ENCODE results near the gene B4GALT6. TPM values are rescaled to one million over a fixed set of nuclear protein-coding genes. Genes with fewer than 3 reads are reported as not detected.

Gene B4GALT6
- total and polyA plus RNA-seq, 5 experiments from 2014 or later = 0.17 to 0.47 (median 0.20) TPM; not detected in 2

DNA sequence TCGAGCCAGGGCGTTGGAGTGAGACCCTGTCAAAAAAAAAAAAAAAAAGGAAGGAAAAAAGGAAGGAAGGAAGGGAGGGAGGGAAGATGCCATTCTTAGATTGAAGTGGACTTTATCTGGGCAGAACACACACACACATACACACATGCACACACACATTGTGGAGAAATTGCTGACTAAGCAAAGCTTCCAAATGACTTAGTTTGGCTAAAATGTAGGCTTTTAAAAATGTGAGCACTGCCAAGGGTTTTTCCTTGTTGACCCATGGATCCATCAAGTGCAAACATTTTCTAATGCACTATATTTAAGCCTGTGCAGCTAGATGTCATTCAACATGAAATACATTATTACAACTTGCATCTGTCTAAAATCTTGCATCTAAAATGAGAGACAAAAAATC lies 93.3 kb downstream of the B4GALT6 start:
- no peak for ATAC-seq
- H3K9me3 Mint-ChIP-seq = no peaks in the 10 kb centered on the region
- H3K4me1 Mint-ChIP-seq = no peaks in the 10 kb centered on the region
- H3K36me3 Mint-ChIP-seq = no peaks in the 10 kb centered on the region
- DNase-seq = no peak
- no peak overlapping the region for H3K27ac Mint-ChIP-seq
- H3K4me3 Mint-ChIP-seq = no peak overlapping the region
- POLR2A ChIA-PET = no interaction called here
- H3K27me3 Mint-ChIP-seq = peaks cover 0 to 18% (median 2%) of the 10 kb centered on the region in 5 donors

DNA sequence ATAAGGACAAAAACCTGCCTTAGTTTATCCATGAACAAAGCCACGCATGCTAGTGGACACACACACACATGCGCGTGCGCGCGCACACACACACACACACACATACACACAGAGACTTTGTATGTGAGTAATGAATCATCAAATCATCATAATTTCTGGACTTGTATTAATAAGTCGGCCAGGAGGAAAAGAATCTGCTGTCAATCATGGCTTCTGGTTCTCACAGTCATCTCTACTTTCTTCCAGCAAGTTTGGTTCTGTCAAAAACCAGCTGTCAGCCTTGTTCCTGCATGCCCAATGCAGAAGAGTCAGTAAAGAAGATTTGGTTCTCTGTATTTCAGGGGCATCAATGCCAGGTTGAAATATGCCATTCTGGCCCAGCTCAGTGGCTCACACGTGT lies 93.8 kb downstream of the B4GALT6 start:
- POLR2A ChIA-PET = no interaction called here
- Mint-ChIP-seq H3K36me3 (no peaks in the 10 kb centered on the region), H3K4me1 (no peaks in the 10 kb centered on the region), H3K27me3 (peaks cover 0 to 18% (median 2%) of the 10 kb centered on the region in 5 donors), H3K9me3 (no peaks in the 10 kb centered on the region), H3K27ac (no peak overlapping the region), H3K4me3 (no peak overlapping the region)
- DNase-seq (no peak), ATAC-seq (no peak)

DNA sequence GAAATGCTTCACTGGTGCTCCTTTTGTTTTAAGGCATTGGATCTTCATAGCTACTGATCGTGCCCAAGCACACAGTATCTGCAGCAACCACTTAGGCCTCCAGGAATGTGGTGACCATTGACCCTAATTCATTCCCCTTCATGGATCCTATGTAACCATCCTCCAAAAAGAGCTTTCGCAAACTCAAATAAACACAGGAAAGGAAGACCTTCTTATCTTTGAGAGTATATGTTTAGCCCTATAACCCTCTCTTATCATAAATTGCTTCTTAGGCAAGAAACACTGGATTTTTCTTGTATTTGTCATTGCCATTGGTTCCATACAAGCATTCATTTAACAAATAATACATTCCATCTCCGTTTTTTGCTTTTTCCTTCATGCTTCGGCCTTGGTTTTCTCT lies 96.9 kb downstream of the B4GALT6 start:
- DNase-seq (no peak), ATAC-seq (no peak)
- no peaks in the 10 kb centered on the region for H3K4me1 Mint-ChIP-seq
- POLR2A ChIA-PET = no interaction called here
- no peak overlapping the region for H3K27ac Mint-ChIP-seq
- no peaks in the 10 kb centered on the region for H3K9me3 Mint-ChIP-seq
- no peaks in the 10 kb centered on the region for H3K36me3 Mint-ChIP-seq
- no peak overlapping the region for H3K4me3 Mint-ChIP-seq
- H3K27me3 Mint-ChIP-seq = peaks cover under 1 to 19% (median 1%) of the 10 kb centered on the region in 5 donors

DNA sequence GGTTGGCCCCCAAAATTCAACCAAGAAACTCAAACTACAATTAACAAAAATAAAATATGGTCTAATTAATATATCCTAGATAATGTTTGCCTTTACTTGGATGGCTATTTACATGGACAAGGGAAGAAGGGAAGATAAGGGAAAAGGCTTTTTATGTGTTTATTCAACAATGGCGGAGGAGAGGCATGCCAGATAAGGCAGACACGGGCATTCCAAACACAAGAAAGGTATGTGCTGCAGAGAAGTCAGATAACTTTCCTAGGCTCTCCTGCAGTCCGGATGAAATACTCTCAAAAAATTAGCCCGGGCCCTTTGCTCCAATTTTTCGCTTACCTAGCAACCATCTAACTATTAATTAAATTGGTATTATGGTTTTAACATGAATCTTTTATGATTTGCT lies 97.8 kb downstream of the B4GALT6 start:
- Mint-ChIP-seq H3K9me3 (no peaks in the 10 kb centered on the region), H3K36me3 (no peaks in the 10 kb centered on the region), H3K27me3 (peaks cover 0 to 18% (median 1%) of the 10 kb centered on the region in 5 donors), H3K4me1 (no peaks in the 10 kb centered on the region), H3K27ac (no peak overlapping the region), H3K4me3 (no peak overlapping the region)
- no peak for DNase-seq
- no peak for ATAC-seq
- POLR2A ChIA-PET = no interaction called here

DNA sequence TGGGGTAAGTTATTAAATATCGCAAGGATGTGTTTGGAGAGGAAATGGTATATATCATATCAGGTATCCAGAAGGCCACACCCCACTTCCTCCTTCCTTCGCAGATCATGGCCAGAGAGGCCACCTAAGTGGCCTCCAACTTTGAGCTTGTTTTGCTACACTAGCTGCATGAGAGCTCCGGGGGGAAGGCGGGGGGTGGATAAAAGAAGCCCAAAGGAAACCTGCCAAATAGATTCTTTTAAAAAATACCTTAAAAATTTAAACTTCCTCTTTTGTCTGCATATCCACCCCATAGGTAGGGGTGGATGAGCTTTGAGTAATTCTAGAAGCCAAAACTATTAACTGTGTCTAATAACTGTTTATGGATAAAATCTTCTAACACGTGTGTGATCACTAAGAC lies 98.4 kb downstream of the B4GALT6 start:
- no peak for DNase-seq
- Mint-ChIP-seq H3K4me3 (no peak overlapping the region), H3K27ac (no peak overlapping the region), H3K9me3 (no peaks in the 10 kb centered on the region), H3K4me1 (no peaks in the 10 kb centered on the region), H3K36me3 (no peaks in the 10 kb centered on the region), H3K27me3 (peaks cover 0 to 15% (median 1%) of the 10 kb centered on the region in 5 donors)
- POLR2A ChIA-PET = no interaction called here
- ATAC-seq = no peak

DNA sequence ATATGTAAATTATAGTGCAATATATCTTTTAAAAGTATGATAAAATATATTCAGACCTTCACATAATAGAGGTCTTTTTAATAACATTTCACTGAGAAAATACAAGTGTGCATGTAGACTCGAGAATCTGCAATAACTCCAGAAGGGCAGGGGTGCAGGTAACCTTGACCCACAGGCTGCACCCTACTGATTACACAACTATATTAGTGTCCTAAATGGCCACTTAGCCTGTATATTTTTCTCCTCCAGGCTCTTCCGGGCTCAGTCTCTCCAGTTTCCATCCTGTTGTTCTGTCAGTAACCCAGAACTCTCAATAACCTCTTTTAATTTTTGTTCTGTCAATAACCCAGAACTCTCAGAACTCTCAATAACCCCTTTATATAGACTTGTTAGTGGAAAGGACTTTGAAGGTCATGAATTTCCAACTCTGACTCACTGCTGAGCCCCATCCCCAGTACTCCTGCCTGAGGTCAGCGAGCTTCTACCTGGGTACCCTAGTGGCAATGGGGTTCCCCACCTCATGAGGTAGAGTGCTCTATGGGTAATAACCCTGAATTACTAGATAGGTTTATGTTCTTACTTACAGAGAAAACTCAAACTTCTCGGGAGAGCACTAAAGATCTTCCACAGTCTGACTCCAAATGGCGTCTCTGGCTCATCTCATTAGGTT lies 101.1 kb downstream of the B4GALT6 start:
- POLR2A ChIA-PET = no interaction called here
- H3K9me3 Mint-ChIP-seq = no peaks in the 10 kb centered on the region
- H3K27me3 Mint-ChIP-seq = peaks cover 0 to 8% (median 0%) of the 10 kb centered on the region in 5 donors
- H3K4me1 Mint-ChIP-seq = no peaks in the 10 kb centered on the region
- H3K27ac Mint-ChIP-seq = no peak overlapping the region
- H3K36me3 Mint-ChIP-seq = no peaks in the 10 kb centered on the region
- ATAC-seq (no peak), DNase-seq (no peak)
- no peak overlapping the region for H3K4me3 Mint-ChIP-seq

DNA sequence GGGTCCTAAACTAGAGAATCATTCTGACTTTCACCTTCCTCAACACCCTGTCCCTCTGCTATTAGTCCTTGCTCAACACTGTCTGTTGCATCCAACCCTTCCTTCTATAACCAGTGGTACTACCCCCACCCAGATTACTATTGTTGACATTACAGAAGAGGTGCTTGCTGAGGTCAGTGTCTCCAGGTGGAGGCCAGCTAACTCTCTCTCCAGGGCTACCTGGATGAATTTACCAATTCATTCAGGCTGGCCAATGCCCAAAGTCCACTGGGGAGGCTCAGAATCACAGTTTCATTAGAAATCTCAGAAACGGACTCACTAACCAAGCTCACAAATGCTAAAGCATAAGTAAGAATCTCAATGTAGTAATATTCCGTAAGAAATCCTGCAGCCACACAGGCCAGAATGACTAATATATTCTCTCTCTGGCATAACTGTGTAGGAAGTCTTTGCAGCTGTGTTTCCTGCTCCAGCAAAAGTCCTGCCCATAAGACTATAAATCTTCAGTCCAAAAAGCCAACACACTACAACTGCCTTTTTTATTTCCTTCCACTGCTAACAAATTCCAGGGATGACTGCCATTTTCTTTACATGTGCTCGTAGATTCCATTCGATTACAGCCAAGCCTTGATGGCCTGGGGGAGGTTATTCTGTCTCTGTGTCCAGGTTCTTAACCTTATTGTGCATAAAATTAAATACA lies 102.7 kb downstream of the B4GALT6 start:
- POLR2A ChIA-PET = no interaction called here
- DNase-seq (no peak), ATAC-seq (no peak)
- Mint-ChIP-seq H3K4me1 (no peaks in the 10 kb centered on the region), H3K27me3 (peaks cover 0 to 8% (median 0%) of the 10 kb centered on the region in 5 donors), H3K36me3 (no peaks in the 10 kb centered on the region), H3K4me3 (no peak overlapping the region), H3K27ac (no peak overlapping the region), H3K9me3 (no peaks in the 10 kb centered on the region)

DNA sequence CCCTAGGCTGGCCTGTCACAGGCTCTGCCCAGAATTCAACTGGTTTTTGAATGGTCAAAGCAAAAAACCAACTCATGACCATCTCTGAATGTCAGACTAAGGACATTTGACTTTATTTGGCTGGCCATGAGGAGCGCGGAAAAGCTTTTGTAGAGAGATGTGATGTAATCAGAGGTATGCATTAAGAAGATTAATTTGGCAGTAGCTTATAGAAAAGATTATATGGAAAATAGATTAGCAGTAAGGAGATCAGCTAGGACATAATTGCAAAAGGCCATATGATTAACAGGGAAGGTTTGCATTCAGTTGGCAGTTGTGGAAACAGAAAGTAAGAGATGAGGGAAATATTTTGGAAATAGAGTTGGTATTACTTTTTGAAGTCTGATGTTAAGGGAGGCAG lies 105.0 kb downstream of the B4GALT6 start:
- POLR2A ChIA-PET = no interaction called here
- Mint-ChIP-seq H3K27me3 (peaks cover 0 to under 1% (median 0%) of the 10 kb centered on the region in 5 donors), H3K36me3 (no peaks in the 10 kb centered on the region), H3K27ac (no peak overlapping the region), H3K4me3 (no peak overlapping the region), H3K4me1 (no peaks in the 10 kb centered on the region), H3K9me3 (no peaks in the 10 kb centered on the region)
- no peak for DNase-seq
- ATAC-seq = no peak

DNA sequence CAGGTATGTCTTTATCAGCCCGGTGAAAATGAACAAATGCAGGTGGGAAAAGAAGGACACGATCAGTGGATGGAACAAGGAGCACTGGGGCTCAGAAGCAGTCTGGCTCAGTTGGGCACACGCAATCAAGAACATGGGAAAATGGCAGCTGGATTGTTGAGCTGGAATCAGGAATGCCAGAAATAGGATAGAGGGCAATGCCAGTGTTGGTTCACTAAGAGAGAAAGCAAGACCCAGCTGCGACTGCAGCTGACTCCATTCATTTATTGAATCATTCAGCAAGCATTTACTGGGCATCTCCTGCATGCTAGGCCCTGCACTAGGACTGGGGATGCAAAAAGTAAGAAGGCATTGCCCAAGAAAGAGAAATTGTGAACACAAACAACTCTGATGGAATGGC lies 106.3 kb downstream of the B4GALT6 start:
- H3K27ac Mint-ChIP-seq = no peak overlapping the region
- POLR2A ChIA-PET = no interaction called here
- H3K4me3 Mint-ChIP-seq = no peak overlapping the region
- DNase-seq = no peak
- no peaks in the 10 kb centered on the region for H3K4me1 Mint-ChIP-seq
- H3K36me3 Mint-ChIP-seq = no peaks in the 10 kb centered on the region
- H3K27me3 Mint-ChIP-seq = peaks cover 0 to 1% (median 0%) of the 10 kb centered on the region in 5 donors
- no peak for ATAC-seq
- no peaks in the 10 kb centered on the region for H3K9me3 Mint-ChIP-seq

DNA sequence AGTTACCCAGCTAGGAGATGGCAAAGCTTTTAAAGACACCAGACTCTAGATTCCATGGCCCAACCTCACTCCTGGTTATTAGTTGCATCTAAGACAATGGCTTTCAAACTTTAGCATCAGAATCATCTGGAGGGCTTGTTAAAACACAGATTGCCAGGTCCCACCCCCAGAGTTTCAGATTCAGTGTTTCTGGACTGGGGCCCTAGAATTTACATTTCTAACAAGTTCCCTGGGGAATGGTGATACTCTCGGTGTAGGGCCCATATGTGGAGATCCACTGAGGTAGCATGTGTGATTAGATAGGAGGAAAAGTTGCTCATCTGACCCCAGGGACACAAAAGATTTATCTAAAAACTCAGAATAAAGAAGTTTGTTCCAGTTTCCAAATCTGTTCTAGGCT lies 107.2 kb downstream of the B4GALT6 start:
- H3K4me3 Mint-ChIP-seq = no peak overlapping the region
- DNase-seq = no peak
- peaks cover 0 to 2% (median 0%) of the 10 kb centered on the region in 5 donors for H3K27me3 Mint-ChIP-seq
- no peak overlapping the region for H3K27ac Mint-ChIP-seq
- POLR2A ChIA-PET = no interaction called here
- H3K9me3 Mint-ChIP-seq = no peaks in the 10 kb centered on the region
- no peaks in the 10 kb centered on the region for H3K36me3 Mint-ChIP-seq
- no peaks in the 10 kb centered on the region for H3K4me1 Mint-ChIP-seq
- no peak for ATAC-seq

DNA sequence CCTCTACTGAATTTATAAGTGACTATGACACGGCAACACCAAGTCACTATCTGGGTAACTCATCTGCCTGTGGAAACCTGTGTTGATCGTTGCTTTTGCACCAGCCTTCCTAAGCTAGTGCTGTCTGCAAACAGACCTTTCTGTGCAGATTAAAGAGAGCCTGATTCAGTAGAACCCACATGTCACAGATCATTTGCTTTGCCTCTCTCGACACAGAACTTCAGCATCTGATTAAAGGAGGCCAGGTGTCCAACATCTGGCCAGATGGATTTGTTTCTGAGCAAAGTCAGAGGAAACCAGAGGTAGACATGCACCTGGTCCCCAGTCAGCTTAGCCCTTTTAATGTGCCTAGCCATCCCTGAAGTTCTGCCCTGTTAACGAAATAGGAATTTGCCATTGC lies 107.7 kb downstream of the B4GALT6 start:
- Mint-ChIP-seq H3K36me3 (no peaks in the 10 kb centered on the region), H3K9me3 (no peaks in the 10 kb centered on the region), H3K27me3 (peaks cover 0 to 2% (median 0%) of the 10 kb centered on the region in 5 donors), H3K4me3 (no peak overlapping the region), H3K4me1 (no peaks in the 10 kb centered on the region), H3K27ac (no peak overlapping the region)
- DNase-seq = no peak
- ATAC-seq = no peak
- POLR2A ChIA-PET = no interaction called here

DNA sequence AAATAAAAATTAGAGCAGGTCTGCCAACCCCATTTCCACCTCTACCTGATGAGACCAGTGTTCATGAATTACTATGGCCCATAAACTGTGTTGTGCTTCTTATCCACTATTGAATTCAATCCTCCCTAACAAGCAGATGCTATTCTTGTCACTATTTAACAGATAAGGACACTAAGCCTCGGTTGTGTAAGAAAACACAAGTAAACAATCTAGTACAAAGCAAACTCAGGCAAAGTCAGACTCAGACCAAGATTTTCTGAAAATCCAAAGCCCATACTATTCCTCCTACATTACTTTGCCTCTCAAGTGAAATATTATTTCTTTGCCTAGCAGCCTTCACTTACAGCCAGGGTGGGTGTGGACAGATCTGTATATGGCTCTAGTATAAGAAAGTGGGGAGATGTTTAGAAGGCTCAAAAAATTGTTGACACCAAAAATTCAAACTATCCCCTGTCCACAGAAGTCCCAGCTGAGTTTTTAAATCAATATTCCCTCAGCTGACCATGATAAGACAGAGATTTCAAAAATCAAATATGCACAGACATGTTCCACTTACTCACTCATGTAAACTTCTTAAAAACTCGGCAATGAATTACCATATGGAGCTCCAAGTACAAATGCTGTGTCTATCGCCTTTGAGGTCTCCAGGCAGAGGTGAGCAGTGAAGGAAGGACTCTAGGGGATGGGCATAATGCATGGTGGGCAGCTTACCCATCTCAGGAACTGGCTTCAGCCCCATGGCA lies 108.7 kb downstream of the B4GALT6 start:
- H3K4me1 Mint-ChIP-seq = no peaks in the 10 kb centered on the region
- H3K27ac Mint-ChIP-seq = no peak overlapping the region
- H3K27me3 Mint-ChIP-seq = peaks cover 0 to 2% (median 0%) of the 10 kb centered on the region in 5 donors
- H3K9me3 Mint-ChIP-seq = no peaks in the 10 kb centered on the region
- POLR2A ChIA-PET = no interaction called here
- DNase-seq (no peak), ATAC-seq (no peak)
- H3K4me3 Mint-ChIP-seq = no peak overlapping the region
- no peaks in the 10 kb centered on the region for H3K36me3 Mint-ChIP-seq

DNA sequence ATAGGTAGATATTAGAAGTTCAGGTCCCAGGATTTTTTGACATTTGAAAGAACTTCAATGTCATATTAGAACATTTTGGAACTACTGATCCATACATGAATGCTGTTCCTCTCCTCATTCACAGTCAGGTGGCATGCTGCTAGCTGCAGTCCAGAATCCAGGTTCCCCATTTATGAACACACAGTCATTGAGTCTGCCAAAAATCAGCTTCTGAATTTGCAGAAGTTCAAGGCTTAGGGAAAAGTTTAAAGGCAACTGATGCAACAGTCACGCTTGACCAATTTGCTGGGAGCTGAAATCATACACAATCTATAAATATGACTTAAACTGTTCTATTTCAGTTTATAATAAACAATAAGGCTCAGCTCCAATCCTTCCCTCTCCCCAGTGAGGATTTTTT lies 110.0 kb downstream of the B4GALT6 start:
- POLR2A ChIA-PET = no interaction called here
- DNase-seq = no peak
- Mint-ChIP-seq H3K9me3 (no peaks in the 10 kb centered on the region), H3K36me3 (no peaks in the 10 kb centered on the region), H3K4me3 (no peak overlapping the region), H3K27me3 (peaks cover 0 to 2% (median 0%) of the 10 kb centered on the region in 5 donors), H3K4me1 (no peaks in the 10 kb centered on the region), H3K27ac (no peak overlapping the region)
- no peak for ATAC-seq

Measured in naive thymus-derived CD8-positive, alpha-beta T cell (primary cell).